Measurements from ENCODE around the gene PLPPR1. TPM values are rescaled to one million over a fixed set of nuclear protein-coding genes. Genes with fewer than 3 reads are reported as not detected.

The PLPPR1 gene
- total RNA-seq, 6 experiments from 2014 or later = 1.4 to 5.4 (median 1.8) TPM

GRCh38 chr9:101081641-101082040, 53.1 kb downstream of the PLPPR1 start:
- Histone ChIP-seq H3K27me3 (no peaks in the 10 kb centered on the region), H3K27ac (no peak overlapping the region), H3K4me3 (no peak overlapping the region), H3K4me1 (no peaks in the 10 kb centered on the region), H3K36me3 (no peaks in the 10 kb centered on the region), H3K9me3 (no peaks in the 10 kb centered on the region)
- 74% methylated on average over 3 of the region's 3 CpGs for WGBS (ENCODE audit: insufficient coverage, low coverage, low lambda C conversion rate, missing lambda C conversion rate)
- ATAC-seq (no peak), DNase-seq (no peak)
- intact Hi-C loops (cut with DNase I) = no loop called here
- TF ChIP-seq, protein P1, sequence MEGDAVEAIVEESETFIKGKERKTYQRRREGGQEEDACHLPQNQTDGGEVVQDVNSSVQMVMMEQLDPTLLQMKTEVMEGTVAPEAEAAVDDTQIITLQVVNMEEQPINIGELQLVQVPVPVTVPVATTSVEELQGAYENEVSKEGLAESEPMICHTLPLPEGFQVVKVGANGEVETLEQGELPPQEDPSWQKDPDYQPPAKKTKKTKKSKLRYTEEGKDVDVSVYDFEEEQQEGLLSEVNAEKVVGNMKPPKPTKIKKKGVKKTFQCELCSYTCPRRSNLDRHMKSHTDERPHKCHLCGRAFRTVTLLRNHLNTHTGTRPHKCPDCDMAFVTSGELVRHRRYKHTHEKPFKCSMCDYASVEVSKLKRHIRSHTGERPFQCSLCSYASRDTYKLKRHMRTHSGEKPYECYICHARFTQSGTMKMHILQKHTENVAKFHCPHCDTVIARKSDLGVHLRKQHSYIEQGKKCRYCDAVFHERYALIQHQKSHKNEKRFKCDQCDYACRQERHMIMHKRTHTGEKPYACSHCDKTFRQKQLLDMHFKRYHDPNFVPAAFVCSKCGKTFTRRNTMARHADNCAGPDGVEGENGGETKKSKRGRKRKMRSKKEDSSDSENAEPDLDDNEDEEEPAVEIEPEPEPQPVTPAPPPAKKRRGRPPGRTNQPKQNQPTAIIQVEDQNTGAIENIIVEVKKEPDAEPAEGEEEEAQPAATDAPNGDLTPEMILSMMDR (IDR thresholded peaks at IDR 0.05) = no peak
- TF ChIP-seq POLR2A (IDR thresholded peaks at IDR 0.05) = no peak

DNA sequence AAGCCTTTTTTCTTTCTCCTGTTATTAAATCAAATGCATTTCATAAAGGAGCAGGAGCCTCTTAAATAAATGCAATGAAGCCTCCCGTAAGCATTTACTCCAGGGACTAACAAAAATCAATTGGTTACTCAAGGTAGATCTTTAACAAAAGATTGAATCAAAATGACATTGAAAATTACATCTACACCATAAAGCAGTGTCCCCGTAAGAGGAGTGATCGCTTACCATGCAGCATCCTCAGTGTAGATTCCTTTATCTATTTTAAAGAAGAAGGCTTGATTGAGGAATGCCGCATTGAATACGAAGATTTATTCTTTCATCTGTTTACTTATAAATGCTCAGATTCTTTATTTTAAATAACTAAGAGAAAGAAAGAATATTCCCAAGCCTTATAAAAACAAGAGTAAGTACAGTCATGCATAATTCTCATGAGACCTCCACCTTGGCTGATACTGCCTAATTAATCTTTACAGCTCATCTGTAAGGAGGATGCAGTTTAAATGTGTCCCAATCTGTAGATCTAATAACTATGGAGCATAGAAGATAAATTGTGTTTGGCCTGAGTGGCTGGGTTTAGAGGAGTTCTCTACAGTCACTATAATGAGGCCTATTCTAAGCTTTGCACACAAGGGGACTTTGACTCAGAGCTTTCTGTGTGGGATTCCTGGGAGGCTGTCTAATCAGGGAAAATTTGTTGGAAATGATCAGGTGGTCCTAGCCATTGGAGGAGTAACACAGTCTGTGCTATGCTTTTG, 55.1 kb downstream of the PLPPR1 start:
- 88% methylated on average over 5 of the region's 5 CpGs for WGBS (ENCODE audit: insufficient coverage, low coverage, low lambda C conversion rate, missing lambda C conversion rate)
- Histone ChIP-seq H3K27ac (no peak overlapping the region), H3K36me3 (no peaks in the 10 kb centered on the region), H3K9me3 (no peaks in the 10 kb centered on the region), H3K4me3 (no peak overlapping the region), H3K27me3 (no peaks in the 10 kb centered on the region), H3K4me1 (no peaks in the 10 kb centered on the region)
- intact Hi-C loops (cut with DNase I) = no loop called here
- no peak for ATAC-seq
- DNase-seq = no peak
- TF ChIP-seq POLR2A (IDR thresholded peaks at IDR 0.05) = no peak
- TF ChIP-seq, protein P1 (IDR thresholded peaks at IDR 0.05) = no peak

DNA sequence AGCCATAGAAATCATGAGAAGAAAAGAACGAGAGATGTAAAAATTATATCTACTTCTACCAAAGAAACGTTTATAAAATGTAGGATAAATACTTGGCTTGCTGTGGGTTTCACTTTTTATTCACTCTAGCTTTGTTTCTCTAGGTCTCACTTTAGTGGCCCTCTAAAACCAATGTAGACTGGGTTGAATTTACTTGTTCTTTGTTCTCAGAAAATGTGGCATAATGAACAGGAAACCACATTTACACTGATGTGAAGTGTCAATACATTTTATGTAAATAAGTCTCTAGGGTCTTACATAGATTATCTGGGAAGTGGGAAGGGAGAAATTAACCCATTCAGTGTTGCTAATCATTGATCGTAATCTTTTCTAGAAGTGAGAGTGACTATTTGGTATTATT, 58.9 kb downstream of the PLPPR1 start:
- Histone ChIP-seq H3K27me3 (no peaks in the 10 kb centered on the region), H3K9me3 (no peaks in the 10 kb centered on the region), H3K4me1 (no peaks in the 10 kb centered on the region), H3K36me3 (no peaks in the 10 kb centered on the region), H3K27ac (no peak overlapping the region), H3K4me3 (no peak overlapping the region)
- 63% methylated on average over 3 of the region's 3 CpGs for WGBS (ENCODE audit: insufficient coverage, low coverage, low lambda C conversion rate, missing lambda C conversion rate)
- no peak for TF ChIP-seq POLR2A (IDR thresholded peaks at IDR 0.05)
- TF ChIP-seq, protein P1 (IDR thresholded peaks at IDR 0.05) = no peak
- intact Hi-C loops (cut with DNase I) = no loop called here
- no peak for DNase-seq
- ATAC-seq = no peak

DNA sequence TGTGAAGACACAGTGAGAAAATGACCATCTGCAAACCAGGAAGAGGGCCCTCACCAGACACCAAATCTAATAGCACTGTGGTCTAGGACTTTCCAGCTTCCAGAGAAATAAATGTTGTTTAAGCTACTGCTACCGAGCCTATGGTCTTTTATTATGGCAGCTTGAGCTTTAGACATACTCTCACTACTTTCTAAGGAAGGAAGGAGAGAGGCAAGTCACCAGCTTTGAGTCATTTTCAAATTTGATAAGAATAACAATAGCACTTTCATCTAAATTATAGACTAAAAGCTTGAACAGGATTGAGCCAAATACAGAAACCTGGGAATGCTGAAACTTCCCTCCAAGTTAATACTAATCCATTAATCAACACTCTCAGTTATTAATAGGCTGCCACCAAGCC, 64.4 kb downstream of the PLPPR1 start:
- WGBS (ENCODE audit: insufficient coverage, low coverage, low lambda C conversion rate, missing lambda C conversion rate) = 64% methylated on average over 1 of the region's 1 CpG
- ATAC-seq (no peak), DNase-seq (no peak)
- Histone ChIP-seq H3K27me3 (no peaks in the 10 kb centered on the region), H3K4me3 (no peak overlapping the region), H3K4me1 (no peaks in the 10 kb centered on the region), H3K36me3 (no peaks in the 10 kb centered on the region), H3K27ac (no peak overlapping the region), H3K9me3 (no peaks in the 10 kb centered on the region)
- TF ChIP-seq, protein P1 (IDR thresholded peaks at IDR 0.05) = no peak
- no peak for TF ChIP-seq POLR2A (IDR thresholded peaks at IDR 0.05)
- intact Hi-C loops (cut with DNase I) = no loop called here
